GM12875 (cell line): ENCODE measurements around the gene KIAA1755.
"Not testable (repeated sequence)": the region's sequence is repeated elsewhere in the genome, so short reads cannot be mapped to it uniquely, and the experiment has no call there.

Experiments
- H3K4me3 ChIP-seq: one replicate; pipeline ENCODE4 v1.5.1; 2011; ENCODE audit warnings: low read depth, low read length, control low read depth
- CTCF ChIP-seq: IDR thresholded peaks from 2 replicates; pipeline ENCODE4 v1.5.1; 2011; ENCODE audit warnings: low read depth, mild to moderate bottlenecking, control low read depth, inconsistent platforms, low read length, moderate library complexity, borderline replicate concordance; ENCODE audit not compliant: insufficient read depth

KIAA1755 gene

GRCh38 chr20:38286586-38287531 is 26.3 kb upstream of the KIAA1755 start:
- H3K4me3 ChIP-seq, result no peak overlapping the region

GRCh38 chr20:38284893-38285444 is 24.4 kb upstream of the KIAA1755 start:
- TF ChIP-seq CTCF, result no peak
- H3K4me3 ChIP-seq, result no peak overlapping the region

More at GRCh38 chr20:38286586-38287531, 26.3 kb upstream of the KIAA1755 start:
- no peak for TF ChIP-seq CTCF

GRCh38 chr20:38284066-38284650 is 23.6 kb upstream of the KIAA1755 start:
- H3K4me3 ChIP-seq, result not testable (repeated sequence)

- H3K4me3 ChIP-seq, result no peak overlapping the region
- TF ChIP-seq CTCF, result no peak
Measured at GRCh38 chr20:38283236-38283635, 22.7 kb upstream of the KIAA1755 start.

- 0 out of 2 replicates have a peak, but pooled peaks have one; percentile 11 for TF ChIP-seq CTCF
- not testable (repeated sequence) for H3K4me3 ChIP-seq
Measured at GRCh38 chr20:38281176-38281915, 20.8 kb upstream of the KIAA1755 start.

- H3K4me3 ChIP-seq, result no peak overlapping the region
- no peak for TF ChIP-seq CTCF
Measured at GRCh38 chr20:38278763-38279162, 18.2 kb upstream of the KIAA1755 start.

- no peak for TF ChIP-seq CTCF
- no peak overlapping the region for H3K4me3 ChIP-seq
Measured at GRCh38 chr20:38278131-38278530, 17.6 kb upstream of the KIAA1755 start.
